ENCODE measurements around the gene ENO4. TPM values are rescaled to one million over a fixed set of nuclear protein-coding genes. Genes with fewer than 3 reads are reported as not detected.

Gene ENO4
- total RNA-seq, 2 experiments from 2014 or later, result not detected

GRCh38 chr10:116815641-116816415, 33.5 kb upstream of the ENO4 start:
- CTCF ChIA-PET, result interaction anchor here (1.0 kb wide), 1 partner anchor 28 kb away, joined by 3 read pairs; no protein-coding TSS in a partner anchor
- no peak overlapping the region for H3K27ac Mint-ChIP-seq

GRCh38 chr10:116817178-116817577, 32.1 kb upstream of the ENO4 start:
- DNase-seq, result no peak
- Mint-ChIP-seq H3K36me3 (no peaks in the 10 kb centered on the region), H3K27me3 (peaks cover 30% of the 10 kb centered on the region), H3K9me3 (no peaks in the 10 kb centered on the region), H3K4me3 (no peak overlapping the region), H3K4me1 (ENCODE audit: low read depth) (no peaks in the 10 kb centered on the region), H3K27ac (no peak overlapping the region)
- ChIA-PET CTCF (no interaction called here), POLR2A (no interaction called here)
- intact Hi-C loops (cut with micrococcal nuclease), result no loop called here

More at GRCh38 chr10:116815641-116816415, 33.5 kb upstream of the ENO4 start:
- H3K36me3 Mint-ChIP-seq, result no peaks in the 10 kb centered on the region
- H3K4me3 Mint-ChIP-seq, result no peak overlapping the region
- no peaks in the 10 kb centered on the region for H3K9me3 Mint-ChIP-seq
- no peaks in the 10 kb centered on the region for H3K4me1 Mint-ChIP-seq (ENCODE audit: low read depth)
- DNase-seq, result no peak
- H3K27me3 Mint-ChIP-seq, result peaks cover 26% of the 10 kb centered on the region
- POLR2A ChIA-PET, result interaction anchor here (0.9 kb wide), 1 partner anchor 14 kb away, joined by 3 read pairs; no protein-coding TSS in a partner anchor
- intact Hi-C loops (cut with micrococcal nuclease), result no loop called here

DNA sequence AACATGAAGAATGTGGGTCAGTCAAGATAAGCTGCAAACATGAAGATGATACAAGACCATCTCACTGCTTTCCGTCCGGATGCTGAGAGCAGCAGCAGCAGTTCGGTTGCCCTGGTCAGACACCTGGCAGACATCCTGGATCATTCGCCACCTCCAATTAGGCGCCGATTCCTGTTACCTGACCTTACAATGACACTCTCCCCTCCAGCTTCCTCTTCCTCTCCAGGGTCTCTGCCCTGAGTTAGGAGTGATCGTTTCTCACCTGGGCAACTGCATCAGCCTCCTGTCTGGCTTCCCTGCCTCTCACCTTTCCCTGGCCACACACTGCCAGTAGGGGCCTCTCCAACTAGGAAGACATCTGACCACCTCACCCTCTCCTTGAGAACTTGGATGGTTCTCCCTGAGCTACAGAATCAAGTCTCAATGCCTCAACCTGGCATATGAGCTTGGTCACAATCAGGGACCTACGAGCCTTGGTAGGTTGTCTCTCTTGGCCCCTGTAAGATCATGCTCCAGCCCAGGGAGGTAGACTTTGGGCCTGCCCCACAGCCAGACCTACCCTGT, 31.4 kb upstream of the ENO4 start:
- H3K36me3 Mint-ChIP-seq, result no peaks in the 10 kb centered on the region
- CTCF ChIA-PET, result no interaction called here

GRCh38 chr10:116819999-116820677, 29.2 kb upstream of the ENO4 start:
- no peak for DNase-seq
- intact Hi-C loops (cut with micrococcal nuclease), result no loop called here
- H3K36me3 Mint-ChIP-seq, result no peaks in the 10 kb centered on the region
- ChIA-PET CTCF (no interaction called here), POLR2A (no interaction called here)
- no peak overlapping the region for H3K4me3 Mint-ChIP-seq
- no peaks in the 10 kb centered on the region for H3K9me3 Mint-ChIP-seq
- H3K4me1 Mint-ChIP-seq (ENCODE audit: low read depth), result no peaks in the 10 kb centered on the region
- H3K27me3 Mint-ChIP-seq, result peaks cover 36% of the 10 kb centered on the region
- no peak overlapping the region for H3K27ac Mint-ChIP-seq

More for the DNA sequence above, 31.4 kb upstream of the ENO4 start:
- intact Hi-C loops (cut with micrococcal nuclease), result no loop called here
- Mint-ChIP-seq H3K4me1 (ENCODE audit: low read depth) (no peaks in the 10 kb centered on the region), H3K4me3 (no peak overlapping the region), H3K27me3 (peaks cover 32% of the 10 kb centered on the region), H3K9me3 (no peaks in the 10 kb centered on the region), H3K27ac (no peak overlapping the region)
- DNase-seq, result no peak
- POLR2A ChIA-PET, result no interaction called here

GRCh38 chr10:116825901-116826300, 23.4 kb upstream of the ENO4 start:
- no peak overlapping the region for H3K27ac Mint-ChIP-seq
- intact Hi-C loops (cut with micrococcal nuclease), result no loop called here
- DNase-seq, result no peak
- H3K27me3 Mint-ChIP-seq, result peaks cover 23% of the 10 kb centered on the region
- CTCF ChIA-PET, result no interaction called here
- no peaks in the 10 kb centered on the region for H3K4me1 Mint-ChIP-seq (ENCODE audit: low read depth)
- no peak overlapping the region for H3K4me3 Mint-ChIP-seq
- no peaks in the 10 kb centered on the region for H3K36me3 Mint-ChIP-seq
- POLR2A ChIA-PET, result no interaction called here
- H3K9me3 Mint-ChIP-seq, result no peaks in the 10 kb centered on the region

- ChIA-PET POLR2A (no interaction called here), CTCF (interaction anchor here (1.7 kb wide), 1 partner anchor 30 kb away, joined by 7 read pairs; no protein-coding TSS in a partner anchor)
- no peak overlapping the region for H3K4me3 Mint-ChIP-seq
- H3K27me3 Mint-ChIP-seq, result peaks cover 17% of the 10 kb centered on the region
- no peaks in the 10 kb centered on the region for H3K4me1 Mint-ChIP-seq (ENCODE audit: low read depth)
- H3K27ac Mint-ChIP-seq, result no peak overlapping the region
- intact Hi-C loops (cut with micrococcal nuclease), result no loop called here
- H3K36me3 Mint-ChIP-seq, result no peaks in the 10 kb centered on the region
- DNase-seq, result no peak
- H3K9me3 Mint-ChIP-seq, result no peaks in the 10 kb centered on the region
Observed at GRCh38 chr10:116826803-116827202, 22.5 kb upstream of the ENO4 start.

DNA sequence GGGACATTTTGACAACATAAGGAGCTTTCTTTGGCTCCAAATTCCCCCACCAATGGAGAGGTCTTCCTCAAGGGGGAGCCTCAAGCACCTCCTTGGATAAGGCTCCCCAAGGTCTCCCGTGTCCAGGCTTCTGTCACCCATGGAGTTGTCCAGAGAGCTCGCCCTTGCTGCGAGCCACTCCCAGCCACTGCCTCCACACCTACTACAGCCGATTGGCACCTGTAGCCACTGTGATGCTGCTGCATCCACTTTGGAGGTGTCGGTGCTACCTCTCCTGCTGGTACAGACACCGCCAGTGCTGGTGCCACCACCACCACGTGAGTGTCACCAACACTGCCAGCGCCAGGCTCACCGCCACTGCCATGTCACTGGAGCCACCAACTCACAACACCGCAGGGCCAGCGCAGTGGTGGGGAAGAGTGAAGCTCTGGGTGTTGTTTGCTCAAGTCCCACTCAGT, 22.1 kb upstream of the ENO4 start:
- peaks cover 16% of the 10 kb centered on the region for H3K27me3 Mint-ChIP-seq
- no peak overlapping the region for H3K27ac Mint-ChIP-seq
- no peaks in the 10 kb centered on the region for H3K36me3 Mint-ChIP-seq
- H3K4me1 Mint-ChIP-seq (ENCODE audit: low read depth), result no peaks in the 10 kb centered on the region
- DNase-seq, result no peak
- no peaks in the 10 kb centered on the region for H3K9me3 Mint-ChIP-seq
- H3K4me3 Mint-ChIP-seq, result no peak overlapping the region
- ChIA-PET CTCF (interaction anchor here (1.7 kb wide), 1 partner anchor 31 kb away, joined by 7 read pairs; no protein-coding TSS in a partner anchor), POLR2A (no interaction called here)
- intact Hi-C loops (cut with micrococcal nuclease), result no loop called here

DNA sequence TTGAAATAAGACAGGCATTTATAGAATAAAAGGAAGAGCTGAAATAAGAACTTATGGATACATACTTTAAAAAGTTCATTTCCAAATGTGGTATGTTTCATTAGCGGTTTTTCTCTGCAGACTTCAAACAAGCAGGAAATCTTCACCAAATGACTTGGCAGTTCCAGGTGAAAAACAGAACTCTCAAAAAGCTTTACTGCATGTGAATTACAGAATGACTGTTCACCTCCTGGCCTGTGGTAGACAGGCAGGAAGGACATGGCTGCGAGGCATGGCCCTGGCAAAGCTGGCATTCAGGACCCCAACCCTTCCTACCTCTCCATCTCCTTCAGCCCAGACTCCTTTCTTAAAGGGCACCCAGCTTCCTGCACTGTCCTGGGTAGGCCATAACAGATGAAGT, 21.2 kb upstream of the ENO4 start:
- peaks cover 11% of the 10 kb centered on the region for H3K27me3 Mint-ChIP-seq
- intact Hi-C loops (cut with micrococcal nuclease), result no loop called here
- DNase-seq, result no peak
- H3K4me3 Mint-ChIP-seq, result no peak overlapping the region
- H3K27ac Mint-ChIP-seq, result no peak overlapping the region
- H3K9me3 Mint-ChIP-seq, result no peaks in the 10 kb centered on the region
- H3K36me3 Mint-ChIP-seq, result no peaks in the 10 kb centered on the region
- CTCF ChIA-PET, result interaction anchor here (1.7 kb wide), 1 partner anchor 31 kb away, joined by 7 read pairs; no protein-coding TSS in a partner anchor
- H3K4me1 Mint-ChIP-seq (ENCODE audit: low read depth), result no peaks in the 10 kb centered on the region
- POLR2A ChIA-PET, result no interaction called here

- H3K27me3 Mint-ChIP-seq, result peaks cover 5% of the 10 kb centered on the region
- intact Hi-C loops (cut with micrococcal nuclease), result no loop called here
- no peak overlapping the region for H3K27ac Mint-ChIP-seq
- no peaks in the 10 kb centered on the region for H3K9me3 Mint-ChIP-seq
- H3K4me1 Mint-ChIP-seq (ENCODE audit: low read depth), result no peaks in the 10 kb centered on the region
- ChIA-PET CTCF (interaction anchor here (0.6 to 1.5 kb wide), 2 partner anchors 42 to 55 kb away, joined by 4 to 6 read pairs; no protein-coding TSS in a partner anchor), POLR2A (no interaction called here)
- DNase-seq, result no peak
- no peaks in the 10 kb centered on the region for H3K36me3 Mint-ChIP-seq
- no peak overlapping the region for H3K4me3 Mint-ChIP-seq
Observed at GRCh38 chr10:116829711-116830110, 19.6 kb upstream of the ENO4 start.

DNA sequence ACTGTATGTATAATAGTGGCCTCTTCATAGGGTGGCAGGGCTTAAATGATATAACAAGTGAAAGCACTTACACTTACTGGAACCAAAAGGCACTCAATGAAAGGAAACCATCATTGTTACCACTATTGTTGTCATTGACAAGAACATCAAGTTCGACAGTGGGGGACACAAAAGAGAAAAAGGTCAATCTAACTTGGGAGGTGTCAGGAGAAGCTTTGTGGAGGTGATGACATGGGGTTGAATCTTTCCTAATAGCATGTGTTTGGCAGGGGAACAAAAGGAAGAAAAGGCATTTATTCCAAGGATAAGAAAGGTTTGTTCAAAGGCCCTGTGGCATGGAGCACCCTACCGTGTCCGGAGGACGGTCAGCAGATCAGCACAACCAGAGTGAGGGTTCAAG, 18.2 kb upstream of the ENO4 start:
- Mint-ChIP-seq H3K4me1 (ENCODE audit: low read depth) (no peaks in the 10 kb centered on the region), H3K27me3 (peaks cover 7% of the 10 kb centered on the region), H3K36me3 (no peaks in the 10 kb centered on the region), H3K27ac (no peak overlapping the region), H3K9me3 (no peaks in the 10 kb centered on the region), H3K4me3 (no peak overlapping the region)
- POLR2A ChIA-PET, result no interaction called here
- CTCF ChIA-PET, result no interaction called here
- intact Hi-C loops (cut with micrococcal nuclease), result no loop called here
- no peak for DNase-seq

- Mint-ChIP-seq H3K4me1 (ENCODE audit: low read depth) (no peaks in the 10 kb centered on the region), H3K36me3 (no peaks in the 10 kb centered on the region), H3K4me3 (no peak overlapping the region), H3K9me3 (no peaks in the 10 kb centered on the region), H3K27ac (no peak overlapping the region), H3K27me3 (peaks cover 8% of the 10 kb centered on the region)
- POLR2A ChIA-PET, result no interaction called here
- intact Hi-C loops (cut with micrococcal nuclease), result no loop called here
- no peak for DNase-seq
- CTCF ChIA-PET, result no interaction called here
Observed at GRCh38 chr10:116831790-116832189, 17.5 kb upstream of the ENO4 start.

Measured in activated CD4-positive, alpha-beta memory T cell treated with anti-CD3 and anti-CD28 coated beads for 36 hours (primary cell).